ENCODE results near the gene SH3GLB2. TPM values are rescaled to one million over a fixed set of nuclear protein-coding genes. Genes with fewer than 3 reads are reported as not detected.

SH3GLB2 gene
- total and polyA plus RNA-seq, 2 of the 8 experiments (the other 6 are each of a cell fraction or from before 2014, with no cell fraction given), result 52.7 to 79.9 TPM

DNA sequence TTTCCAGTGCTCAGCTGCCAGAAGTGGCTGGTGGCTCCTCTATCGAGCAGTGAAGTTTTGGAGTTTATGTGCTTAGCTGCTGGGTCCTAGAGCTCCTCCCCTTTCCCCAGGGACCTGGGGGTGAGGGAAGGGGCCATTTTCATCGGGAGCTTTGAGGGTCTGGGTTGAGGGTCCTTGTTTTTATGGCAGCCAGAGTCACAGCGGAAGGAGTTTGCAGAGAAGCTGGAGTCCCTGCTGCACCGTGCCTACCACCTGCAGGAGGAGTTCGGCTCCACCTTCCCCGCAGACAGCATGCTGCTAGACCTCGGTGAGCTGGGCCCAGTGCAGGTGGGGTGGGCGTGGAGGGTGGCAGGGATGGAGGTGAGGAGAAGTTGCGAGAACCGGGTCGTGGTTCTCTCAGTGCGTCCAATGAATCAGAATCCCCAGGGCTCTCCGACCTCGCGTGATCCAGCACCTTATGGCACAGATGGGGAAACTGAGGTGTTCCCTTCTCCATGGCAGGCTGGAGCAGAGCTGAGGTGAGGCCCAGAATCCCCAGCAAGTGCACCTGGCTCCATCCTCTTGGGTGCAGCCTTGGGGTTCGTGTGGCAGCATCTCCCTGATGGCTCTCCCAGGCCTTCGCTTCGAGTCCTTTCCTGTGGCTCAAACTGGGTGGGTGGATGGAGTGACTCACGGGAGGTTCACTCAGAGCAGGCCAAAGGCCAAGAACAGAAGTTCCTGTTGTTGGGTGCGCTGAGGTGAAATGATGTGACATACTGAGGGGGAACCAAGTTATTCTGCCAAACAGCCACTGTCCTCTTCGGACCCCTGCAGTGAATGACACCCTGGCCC, 31.0 kb upstream of the SH3GLB2 start (continued):
- TF ChIP-seq JUN (IDR thresholded peaks at IDR 0.05; ENCODE audit: low read depth, low read length) (no peak), FOSL1 (IDR thresholded peaks at IDR 0.05; ENCODE audit: insufficient read depth, low read depth, low read length) (no peak), SP4 (IDR thresholded peaks at IDR 0.05; ENCODE audit: low read length) (no peak)
